ENCODE measurements around the gene OSGIN1.

- no peak for TF ChIP-seq CTCF (conservative IDR thresholded peaks at IDR 0.05; ENCODE audit: low read depth, low read length)
- TF ChIP-seq EZH2phosphoT487 (IDR thresholded peaks at IDR 0.05; ENCODE audit: borderline replicate concordance, low read length), result no peak
These were observed 5.3 kb downstream of the OSGIN1 start for GRCh38 chr16:83958137-83958845.
